GM19240 (cell line): ENCODE data around the gene MYL6.
"Not testable (repeated sequence)": the region's sequence is repeated elsewhere in the genome, so short reads cannot be mapped to it uniquely, and the experiment has no call there.

ENCODE experiments used
- DNase-seq: peaks from one replicate; pipeline ENCODE4 v3.0.0; 2011; ENCODE audit warnings: low spot score; ENCODE audit not compliant: insufficient read length

Gene MYL6

DNA sequence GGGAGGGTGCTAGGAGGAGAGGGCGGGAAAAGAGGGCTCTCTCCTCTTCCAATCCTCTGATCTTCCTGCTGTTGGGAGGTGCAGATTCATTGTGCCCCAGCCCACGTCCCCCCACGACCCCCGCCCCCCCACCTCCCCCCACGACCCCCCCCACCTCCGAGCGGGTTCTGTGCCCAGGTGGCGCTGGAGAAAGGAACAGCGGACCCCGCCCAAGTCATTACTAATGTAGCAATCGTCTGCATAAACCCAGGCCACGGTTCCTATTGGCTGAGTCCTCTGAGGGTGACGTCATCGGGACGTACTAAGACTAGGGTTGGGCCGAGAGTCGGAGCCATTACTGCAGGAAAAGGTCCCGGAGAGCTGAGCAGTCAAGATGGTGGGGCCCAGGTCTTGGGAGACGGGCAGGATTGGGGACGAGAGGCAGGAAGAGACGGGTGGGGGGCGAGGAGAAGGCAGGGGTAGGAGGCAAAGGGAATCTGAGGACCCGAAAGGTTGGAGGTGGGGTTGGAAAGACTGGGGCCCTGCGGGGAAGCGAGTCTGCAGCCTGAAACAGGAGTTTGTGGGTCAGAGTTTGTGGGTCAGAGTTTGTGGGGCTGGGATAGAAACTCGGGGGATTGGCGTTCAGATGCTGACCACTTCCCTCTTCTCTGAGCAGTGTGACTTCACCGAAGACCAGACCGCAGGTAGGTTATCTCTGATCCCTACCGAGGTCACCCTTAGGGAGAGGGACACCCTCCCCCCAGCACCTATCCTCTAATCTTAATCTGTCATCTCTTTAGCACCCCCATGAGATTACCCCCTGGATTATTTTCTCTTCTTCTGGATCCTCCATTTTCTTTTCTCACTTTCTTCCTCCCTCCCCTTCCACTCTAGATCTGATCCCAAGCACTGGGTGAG lies at the start of gene MYL6:
MYL6 (plus strand) TSS at position 331 of the 897 bp plus-strand sequence; CDS start at position 374, 43 bp downstream.
- DNase-seq: peak; percentile 79

GRCh38 chr12:56110571-56110970 lies 47.6 kb upstream of the MYL6 start:
- no peak for DNase-seq

GRCh38 chr12:56114084-56114483 lies 44.1 kb upstream of the MYL6 start:
- DNase-seq: no peak

- no peak for DNase-seq
These were observed 42.8 kb upstream of the MYL6 start for GRCh38 chr12:56115329-56115728.

- peak; percentile 41 for DNase-seq
These were observed 41.7 kb upstream of the MYL6 start, which contains the start of gene RPL41 for GRCh38 chr12:56116267-56117081. Gene RPL41 (plus strand): TSS chr12:56116633.

- DNase-seq: not testable (repeated sequence)
These were observed 41.0 kb upstream of the MYL6 start for GRCh38 chr12:56117082-56117706.

- peak; percentile 62 for DNase-seq
These were observed 40.1 kb upstream of the MYL6 start, which contains the start of gene ZC3H10 for GRCh38 chr12:56117778-56118687. Gene ZC3H10 (plus strand): TSS chr12:56118266. CDS start chr12:56120563, 2,297 bp downstream.

DNA sequence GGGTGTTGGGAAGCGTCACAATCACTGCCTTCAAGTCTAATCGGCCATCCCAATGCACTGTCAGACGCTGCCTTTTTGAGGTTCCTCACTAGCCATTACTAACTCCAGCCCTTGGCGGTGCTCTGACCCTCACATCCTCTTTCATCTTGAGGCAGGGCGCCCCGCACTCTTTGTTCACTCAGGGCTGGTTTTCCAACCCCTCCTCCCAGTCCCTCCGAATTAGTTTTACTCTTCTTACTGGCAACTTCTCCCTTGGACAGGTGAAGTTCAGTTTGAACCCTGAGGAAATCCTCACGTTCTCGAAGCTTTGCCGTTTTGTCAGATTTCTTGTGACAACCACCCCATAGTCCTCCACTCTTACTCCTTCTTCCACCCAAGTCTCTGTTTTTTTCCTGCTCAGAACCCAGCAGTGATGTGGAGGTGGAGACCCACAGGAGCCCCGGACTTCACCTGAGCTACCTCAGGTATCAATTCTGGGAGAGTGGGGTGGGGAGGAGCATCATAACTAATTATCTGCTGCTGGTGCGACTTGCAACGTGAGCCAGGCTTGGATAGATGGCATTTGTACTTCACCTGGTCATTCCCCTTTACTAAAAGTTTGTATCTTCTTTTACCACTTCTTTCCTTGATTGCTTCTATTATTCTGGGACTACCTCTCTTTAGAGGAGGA lies 39.3 kb upstream of the MYL6 start:
- DNase-seq: no peak

DNA sequence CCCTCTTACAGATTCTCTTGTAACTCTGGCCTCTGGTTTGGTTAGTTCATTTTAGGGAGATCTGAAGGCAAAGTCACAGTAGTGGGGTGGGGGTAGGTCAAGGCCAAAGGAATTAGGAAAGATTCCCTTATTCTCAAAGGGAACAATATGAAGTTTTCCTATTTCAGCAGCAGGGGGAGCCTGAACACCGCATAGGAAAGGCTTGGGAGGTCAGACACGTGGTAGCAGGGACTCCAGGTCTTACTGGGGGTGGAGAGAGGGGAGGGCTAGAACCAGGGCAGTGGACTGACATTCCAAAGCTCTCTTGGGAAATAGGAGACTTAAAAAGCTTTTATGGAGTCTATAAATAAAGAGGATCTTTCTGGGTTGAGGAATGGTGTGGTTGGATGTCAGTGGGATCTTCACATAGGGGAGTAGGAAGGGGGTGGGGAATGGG lies 38.8 kb upstream of the MYL6 start:
- DNase-seq: no peak

GRCh38 chr12:56120158-56120846 lies 37.9 kb upstream of the MYL6 start:
- DNase-seq: no peak

- no peak for DNase-seq
These were observed 36.8 kb upstream of the MYL6 start for GRCh38 chr12:56121204-56121870.

GRCh38 chr12:56122637-56123036 lies 35.5 kb upstream of the MYL6 start:
- no peak for DNase-seq

GRCh38 chr12:56124133-56124532 lies 34.0 kb upstream of the MYL6 start:
- no peak for DNase-seq

- DNase-seq: no peak
These were observed 31.4 kb upstream of the MYL6 start for GRCh38 chr12:56126732-56127239.

GRCh38 chr12:56127485-56127887 lies 30.7 kb upstream of the MYL6 start:
- DNase-seq: no peak

DNA sequence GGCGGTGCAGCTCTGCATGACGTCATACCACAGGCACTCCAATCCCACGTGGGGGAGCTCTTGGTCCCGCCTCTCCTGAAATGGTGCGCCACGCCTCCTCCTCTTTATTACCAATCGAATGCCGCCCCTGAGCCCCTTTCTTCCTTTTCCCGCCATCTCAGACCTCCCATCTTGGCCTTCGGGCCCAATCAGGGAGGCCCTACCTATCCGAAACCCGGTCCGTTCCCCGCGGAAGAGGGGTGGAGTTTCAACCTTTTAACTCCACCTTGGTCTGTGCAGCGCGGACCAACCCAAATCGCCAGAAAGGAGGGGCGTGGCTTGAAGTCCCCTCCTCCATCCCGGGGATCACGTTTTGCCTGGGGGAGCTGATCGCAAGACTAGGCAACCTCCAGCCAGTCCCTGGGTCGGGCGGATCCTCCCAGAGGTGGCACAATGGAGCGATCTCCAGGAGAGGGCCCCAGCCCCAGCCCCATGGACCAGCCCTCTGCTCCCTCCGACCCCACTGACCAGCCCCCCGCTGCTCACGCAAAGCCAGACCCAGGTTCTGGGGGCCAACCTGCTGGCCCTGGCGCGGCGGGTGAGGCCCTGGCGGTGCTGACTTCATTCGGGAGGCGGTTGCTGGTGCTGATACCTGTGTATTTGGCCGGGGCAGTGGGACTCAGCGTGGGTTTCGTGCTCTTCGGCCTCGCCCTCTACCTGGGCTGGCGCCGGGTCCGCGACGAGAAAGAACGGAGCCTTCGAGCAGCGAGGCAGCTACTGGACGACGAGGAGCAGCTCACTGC lies 30.1 kb upstream of the MYL6 start, which contains the start of gene ESYT1:
ESYT1 (plus strand) TSS at position 380 of the 782 bp plus-strand sequence; CDS start at position 433, 53 bp downstream.
- peak; percentile 92 for DNase-seq

DNA sequence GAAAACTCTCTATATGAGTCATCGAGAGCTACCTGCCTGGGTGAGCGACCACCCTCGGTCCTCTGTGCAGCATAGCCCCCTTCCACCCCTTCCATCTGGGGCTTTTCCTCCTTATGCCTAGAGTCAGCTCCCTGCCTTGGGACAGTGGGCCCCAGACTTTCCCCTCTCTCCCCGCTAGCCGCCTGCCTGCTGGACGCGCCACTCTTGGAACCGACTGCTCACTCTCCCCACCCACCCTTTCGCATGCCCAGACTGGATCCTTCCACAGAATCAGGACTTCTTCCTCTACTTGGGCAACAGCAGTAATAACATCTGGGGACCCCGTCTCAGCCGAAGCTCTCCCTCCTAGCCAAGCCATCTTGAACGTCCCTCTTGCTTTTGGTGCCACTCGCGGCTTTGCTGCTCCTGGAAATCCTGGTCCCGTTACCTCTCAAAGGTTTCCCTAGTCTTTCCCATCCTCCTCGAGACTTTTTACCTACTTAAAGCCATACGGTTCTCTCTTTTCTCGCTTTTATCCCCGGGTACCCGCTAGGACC lies 29.4 kb upstream of the MYL6 start:
- no peak for DNase-seq
